HG03442 (cell line): ENCODE results near the gene KCNA1.

Experiments
- ATAC-seq: cut with Tn5 transposase; IDR thresholded peaks from one replicate; pipeline ENCODE4 v1.9.1; 2021; ENCODE audit warnings: mild to moderate bottlenecking, moderate library complexity; ENCODE audit not compliant: unreplicated experiment

KCNA1 gene

GRCh38 chr12:4958697-4959375 lies 49.1 kb downstream of the KCNA1 start:
- ATAC-seq: no peak

GRCh38 chr12:4959381-4959780 lies 49.7 kb downstream of the KCNA1 start:
- no peak for ATAC-seq

GRCh38 chr12:4960030-4960429 lies 50.3 kb downstream of the KCNA1 start:
- no peak for ATAC-seq

GRCh38 chr12:4960547-4960946 lies 50.8 kb downstream of the KCNA1 start:
- ATAC-seq: no peak

GRCh38 chr12:4961311-4961710 lies 51.6 kb downstream of the KCNA1 start:
- no peak for ATAC-seq

GRCh38 chr12:4962539-4963486 lies 53.1 kb downstream of the KCNA1 start:
- no peak for ATAC-seq
